ENCODE data around the gene GIPR.
"Not testable (repeated sequence)": the region's sequence is repeated elsewhere in the genome, so short reads cannot be mapped to it uniquely, and the experiment has no call there.

GIPR gene

GRCh38 chr19:45646345-45646698, 21.7 kb upstream of the GIPR start:
- DNase-seq = no peak

GRCh38 chr19:45650722-45651121, 17.3 kb upstream of the GIPR start:
- DNase-seq = no peak

- no peak for DNase-seq
Measured at GRCh38 chr19:45653634-45654033, 14.4 kb upstream of the GIPR start.

DNA sequence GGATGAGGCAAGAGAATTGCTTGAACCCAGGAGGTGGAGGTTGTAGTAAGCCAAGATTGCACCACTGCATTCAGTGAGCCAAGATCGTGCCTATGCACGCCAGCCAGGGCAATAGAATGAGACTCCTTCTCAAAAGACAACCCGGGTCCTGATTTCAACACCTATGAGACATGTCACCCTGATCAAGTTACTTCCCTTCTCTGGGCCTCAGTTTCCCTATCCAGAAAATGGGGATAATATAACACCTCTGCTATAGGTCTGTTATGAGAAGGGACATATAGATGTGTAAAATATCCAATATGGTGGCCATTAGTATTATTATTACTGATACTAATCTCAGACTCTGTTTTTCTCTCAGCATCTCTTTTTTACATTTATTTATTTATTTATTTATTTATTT, 12.9 kb upstream of the GIPR start:
- DNase-seq = no peak

DNA sequence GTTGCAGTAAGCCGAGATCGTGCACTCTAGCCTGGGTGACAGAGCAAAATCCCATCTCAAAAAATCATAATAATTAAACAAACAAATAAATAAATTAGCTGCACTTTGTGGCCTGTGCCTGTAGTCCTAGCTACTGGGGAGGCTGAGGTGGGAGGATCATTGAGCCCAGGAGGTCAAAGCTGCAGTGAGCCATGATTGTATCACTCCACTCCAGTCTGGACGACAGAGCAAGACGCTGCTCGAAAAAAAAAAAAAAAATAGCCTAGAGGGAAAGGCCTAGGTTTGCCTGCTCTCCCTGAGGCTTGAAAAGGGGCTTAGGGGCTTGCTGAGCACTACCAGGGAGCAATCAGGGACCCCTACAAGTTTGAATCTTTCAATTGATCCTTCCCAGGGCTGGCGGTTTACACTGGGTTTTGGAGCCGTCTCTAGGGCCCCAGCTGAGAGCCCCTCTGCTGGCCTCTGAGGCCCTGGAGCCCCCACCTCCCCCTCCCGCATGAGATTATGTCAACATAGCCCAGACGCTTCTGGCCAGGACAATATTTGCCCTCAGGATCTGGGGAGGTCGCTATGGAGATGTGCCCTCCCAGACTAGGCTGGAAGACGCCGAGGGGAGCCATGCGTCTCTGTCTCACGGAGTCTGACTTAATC, 10.4 kb upstream of the GIPR start:
- DNase-seq = no peak

DNA sequence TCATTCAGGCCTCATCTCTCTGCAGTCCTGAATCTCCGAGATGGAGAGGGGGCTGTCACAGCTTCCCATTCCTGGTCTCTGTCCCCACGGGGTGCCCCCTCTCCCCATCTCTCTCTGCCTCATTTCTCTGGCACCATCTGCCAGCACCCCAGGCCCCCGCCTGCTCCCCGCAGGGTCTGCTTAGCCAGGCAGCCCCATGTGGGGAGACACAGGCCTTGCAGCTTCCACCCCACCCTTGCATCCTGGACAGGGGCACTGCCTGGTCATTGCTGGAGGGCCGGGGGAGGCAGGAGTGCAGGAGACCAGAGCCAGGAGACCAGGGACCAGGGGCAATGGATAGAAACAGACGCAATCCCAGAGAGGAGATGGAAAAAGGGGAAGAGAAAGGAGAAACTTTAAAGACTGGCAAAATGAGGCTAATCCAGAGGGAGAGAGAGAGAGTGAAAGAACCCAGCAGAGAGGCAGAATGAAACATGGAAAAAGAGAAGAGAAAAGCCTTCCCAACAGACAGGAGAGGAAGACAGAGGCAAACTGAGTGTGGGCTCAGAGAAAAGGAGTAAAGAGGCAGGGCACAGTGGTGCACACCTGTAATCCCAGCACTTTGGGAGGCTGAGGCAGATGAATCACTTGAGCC, 8.8 kb upstream of the GIPR start:
- DNase-seq = no peak

GRCh38 chr19:45660636-45661035, 7.4 kb upstream of the GIPR start:
- DNase-seq = no peak

GRCh38 chr19:45663800-45664199, 4.2 kb upstream of the GIPR start:
- no peak for DNase-seq

DNA sequence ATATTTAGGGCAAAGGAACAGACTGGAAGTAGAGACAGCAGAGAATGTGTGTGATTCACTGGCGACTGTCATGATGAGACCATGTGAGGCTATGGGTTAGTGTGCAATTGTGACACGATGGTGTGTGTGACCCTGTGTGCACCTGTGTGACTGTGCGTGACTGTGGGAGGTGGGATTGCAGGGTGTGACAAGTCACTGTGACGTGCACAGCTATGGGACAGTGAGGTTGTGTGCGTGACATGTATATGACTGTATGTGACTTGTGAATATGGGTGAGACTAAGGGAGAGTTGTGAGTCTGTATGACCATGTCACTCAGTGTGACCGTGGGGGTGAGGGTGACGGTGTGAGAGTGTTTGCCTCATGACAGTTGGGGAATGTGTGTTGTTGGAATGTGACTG, 3.4 kb upstream of the GIPR start:
- DNase-seq = no peak

DNA sequence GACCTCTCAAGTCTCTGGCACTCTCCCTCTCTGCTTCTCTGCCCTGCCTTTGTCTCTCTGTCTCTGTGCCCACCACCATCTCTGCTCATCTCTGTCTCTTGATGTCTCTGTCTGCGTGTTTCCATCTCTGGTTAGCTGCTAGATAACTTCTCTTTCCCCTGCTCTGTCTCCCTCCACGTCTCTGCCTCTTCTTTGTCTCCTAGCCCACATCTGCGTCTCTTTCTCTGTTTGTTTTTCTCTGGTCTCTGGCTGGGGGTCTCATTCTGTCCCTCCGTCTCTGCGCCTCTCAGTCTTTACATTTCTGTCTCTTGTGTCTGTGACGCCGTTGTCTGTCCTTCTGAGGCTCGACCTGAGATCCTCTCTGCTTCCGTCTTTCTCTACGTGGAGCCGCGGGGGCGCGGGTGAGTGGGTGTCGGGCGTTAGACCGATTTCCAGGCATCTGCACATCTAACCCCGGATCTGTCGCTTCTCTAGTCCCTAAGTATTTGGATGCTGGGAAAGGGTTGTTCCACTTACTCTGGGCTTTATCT, 386 bp downstream of the GIPR start:
- DNase-seq = no peak

DNA sequence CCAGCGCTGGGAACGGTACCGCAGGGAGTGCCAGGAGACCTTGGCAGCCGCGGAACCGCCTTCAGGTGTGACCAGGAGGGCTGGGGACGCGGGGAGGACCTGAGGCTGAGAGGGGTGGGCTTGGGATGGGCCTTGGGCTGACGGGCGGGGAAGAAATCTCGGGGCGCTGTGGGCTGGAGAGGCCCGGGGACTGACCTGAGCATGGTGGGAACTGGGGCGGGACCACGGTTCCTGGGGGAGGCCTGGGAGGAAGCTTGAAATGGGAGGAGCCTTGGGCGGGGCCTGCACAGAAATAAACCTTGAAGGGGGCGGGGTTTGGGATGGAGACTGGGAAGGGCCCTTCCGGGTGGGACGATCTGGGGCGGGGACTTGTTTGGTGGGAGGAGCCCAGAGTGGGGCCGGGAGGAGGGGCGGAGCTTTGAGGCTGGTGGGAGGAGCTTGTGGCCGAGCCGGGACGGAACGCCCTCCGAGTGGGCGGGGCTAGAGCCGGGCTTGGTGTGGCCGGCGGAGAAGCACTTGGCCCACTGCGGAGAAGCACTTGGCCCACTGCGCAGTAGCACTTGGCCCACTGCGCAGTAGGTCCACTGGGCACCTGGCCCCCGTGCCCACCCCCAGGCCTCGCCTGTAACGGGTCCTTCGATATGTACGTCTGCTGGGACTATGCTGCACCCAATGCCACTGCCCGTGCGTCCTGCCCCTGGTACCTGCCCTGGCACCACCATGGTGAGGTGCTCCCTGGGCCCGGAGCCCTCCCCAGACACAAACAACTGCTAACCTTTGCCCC, 2.8 kb downstream of the GIPR start:
- peak; percentile 58 for DNase-seq

GRCh38 chr19:45674946-45675345, 6.9 kb downstream of the GIPR start:
- no peak for DNase-seq

DNA sequence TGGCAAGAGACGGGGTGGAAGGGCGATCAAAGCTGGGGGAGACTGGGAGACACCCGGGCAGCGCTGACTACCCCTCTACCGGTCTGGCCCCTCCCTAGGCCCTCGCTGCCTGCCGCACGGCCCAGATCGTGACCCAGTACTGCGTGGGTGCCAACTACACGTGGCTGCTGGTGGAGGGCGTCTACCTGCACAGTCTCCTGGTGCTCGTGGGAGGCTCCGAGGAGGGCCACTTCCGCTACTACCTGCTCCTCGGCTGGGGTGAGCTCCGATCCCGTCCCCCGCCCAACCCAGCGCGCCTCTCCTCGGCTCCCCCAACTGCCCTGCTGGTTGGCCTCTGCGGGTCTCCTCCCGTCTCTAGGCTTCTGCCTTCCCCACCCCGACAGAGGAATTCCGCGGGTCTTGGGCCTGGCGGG, 8.8 kb downstream of the GIPR start:
- DNase-seq = peak; percentile 34

DNA sequence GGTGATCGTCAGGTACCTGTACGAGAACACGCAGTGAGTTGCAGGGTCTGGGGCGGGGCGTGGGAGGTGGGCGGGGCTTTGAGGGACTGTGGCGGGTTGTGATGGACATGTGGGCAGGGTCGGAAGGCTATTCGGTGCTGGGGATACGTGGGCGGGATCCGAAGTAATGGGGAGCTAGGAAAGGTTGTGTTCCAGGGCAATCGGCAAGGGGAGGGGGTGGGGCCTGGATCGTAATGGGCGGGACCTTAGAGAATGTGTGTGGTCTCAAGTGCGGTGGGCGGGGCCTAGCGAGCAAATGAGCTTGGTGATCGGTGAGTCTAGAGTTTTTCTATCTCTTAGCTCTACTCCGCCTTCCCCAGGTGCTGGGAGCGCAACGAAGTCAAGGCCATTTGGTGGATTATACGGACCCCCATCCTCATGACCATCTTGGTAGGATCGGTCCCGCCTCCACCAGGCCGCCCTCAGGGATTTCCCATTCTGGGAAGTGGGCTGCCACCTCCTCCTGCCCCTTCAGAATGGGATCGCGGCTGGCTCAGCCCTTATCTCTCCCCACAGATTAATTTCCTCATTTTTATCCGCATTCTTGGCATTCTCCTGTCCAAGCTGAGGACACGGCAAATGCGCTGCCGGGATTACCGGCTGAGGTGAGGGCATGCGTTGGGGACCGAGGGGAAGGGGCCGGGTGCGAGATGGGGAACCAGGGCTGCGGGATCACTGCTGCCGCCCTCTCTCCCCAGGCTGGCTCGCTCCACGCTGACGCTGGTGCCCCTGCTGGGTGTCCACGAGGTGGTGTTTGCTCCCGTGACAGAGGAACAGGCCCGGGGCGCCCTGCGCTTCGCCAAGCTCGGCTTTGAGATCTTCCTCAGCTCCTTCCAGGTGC, 9.6 kb downstream of the GIPR start:
- peak; percentile 86 for DNase-seq

- peak; percentile 87 for DNase-seq
Measured at GRCh38 chr19:45681391-45682015, 13.5 kb downstream of the GIPR start.

DNA sequence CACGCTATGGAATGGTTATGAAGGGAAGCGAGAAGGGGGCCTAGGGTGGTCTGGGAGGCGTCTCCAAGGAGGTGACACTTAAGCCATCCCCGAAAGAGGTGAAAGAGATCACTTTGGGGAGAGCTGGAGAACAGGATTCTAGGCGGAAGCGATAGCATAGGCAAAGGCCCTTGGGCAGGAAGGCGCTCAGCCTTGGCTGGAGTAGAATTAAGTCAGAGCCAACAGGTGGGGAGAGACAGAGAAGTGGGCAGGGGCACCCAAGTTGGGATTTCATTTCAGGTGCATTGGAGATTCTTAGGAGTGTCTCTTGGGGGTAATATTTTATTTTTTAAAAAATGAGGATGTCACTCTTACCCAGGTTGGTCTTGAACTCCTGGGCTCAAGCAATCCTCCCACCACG, 14.1 kb downstream of the GIPR start:
- DNase-seq = no peak

DNA sequence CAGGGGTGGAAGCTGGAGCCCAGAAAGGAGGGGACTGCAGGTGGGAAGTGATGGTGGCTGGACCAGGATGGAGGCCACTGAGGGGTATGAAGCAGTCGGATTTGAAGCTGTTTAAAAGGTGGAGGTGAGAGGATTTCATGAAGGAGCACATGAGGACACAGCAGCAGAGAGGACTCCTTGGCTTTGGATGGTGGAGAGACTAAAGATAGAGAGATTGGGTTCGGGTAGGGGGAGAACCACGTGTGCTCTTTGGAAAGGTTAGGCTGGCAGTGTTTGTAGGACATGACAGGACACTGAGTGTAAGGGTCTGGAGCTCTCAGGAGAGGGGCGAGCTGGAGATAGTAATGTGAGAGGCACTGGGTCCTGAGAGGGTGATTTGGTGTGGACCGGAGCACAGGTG, 14.9 kb downstream of the GIPR start:
- DNase-seq = no peak

- not testable (repeated sequence) for DNase-seq
Measured at GRCh38 chr19:45685045-45685444, 17.0 kb downstream of the GIPR start.

GRCh38 chr19:45687599-45687998, 19.6 kb downstream of the GIPR start:
- DNase-seq = no peak

GRCh38 chr19:45691516-45692186, 23.6 kb downstream of the GIPR start, which contains the start of gene SNRPD2:
TSS of gene SNRPD2 (minus strand) at chr19:45691953. CDS start at chr19:45691888, 65 bp downstream.
- peak; percentile 91 for DNase-seq

DNA sequence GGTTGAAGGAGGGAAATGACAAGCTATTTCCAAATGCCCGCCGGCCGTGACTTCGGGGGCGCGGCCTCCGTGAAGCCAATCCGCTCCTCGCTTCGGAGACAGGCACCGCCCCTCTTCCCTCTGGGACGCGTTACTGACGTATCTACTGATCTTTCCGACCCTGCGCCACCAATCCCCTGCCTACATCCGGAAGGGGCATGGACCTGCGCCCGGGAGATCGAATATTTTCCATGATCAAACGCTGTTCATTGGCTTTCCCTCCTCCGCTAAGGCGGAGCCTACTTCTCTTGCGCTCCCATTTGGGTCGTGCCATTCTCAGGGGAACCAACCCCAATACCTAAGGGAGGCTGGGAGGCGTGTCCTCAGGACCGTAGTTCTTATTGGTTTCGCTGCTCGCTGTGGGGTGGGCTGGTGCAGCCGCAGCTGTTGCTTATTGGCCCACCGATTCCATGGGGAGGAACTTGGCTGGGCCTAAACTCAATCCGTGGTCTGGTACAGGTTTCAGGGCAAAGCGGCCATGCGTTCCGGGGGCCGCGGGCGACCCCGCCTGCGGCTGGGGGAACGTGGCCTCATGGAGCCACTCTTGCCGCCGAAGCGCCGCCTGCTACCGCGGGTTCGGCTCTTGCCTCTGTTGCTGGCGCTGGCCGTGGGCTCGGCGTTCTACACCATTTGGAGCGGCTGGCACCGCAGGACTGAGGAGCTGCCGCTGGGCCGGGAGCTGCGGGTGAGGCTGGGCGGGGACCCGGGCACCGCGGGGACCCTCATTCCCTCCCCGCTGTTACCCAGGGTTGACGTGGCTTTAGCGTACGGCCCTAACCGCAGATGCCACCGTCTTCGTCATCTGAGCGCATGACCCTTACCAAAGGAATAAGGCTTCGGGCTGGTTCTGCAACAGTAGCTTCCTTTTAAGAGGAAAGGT, 24.4 kb downstream of the GIPR start, which contains the start of gene QPCTL:
QPCTL (plus strand) TSS at position 480 of the 919 bp plus-strand sequence; CDS start at position 518, 38 bp downstream.
- DNase-seq = peak; percentile 98

Measured in CD4-positive, alpha-beta T cell treated with Interferon gamma for 1 hour (primary cell).